K562 (cell line): Measurements from ENCODE around the gene ITPR1.

Experiments used
- CBX2 ChIP-seq: fragments of 200-600 bp; sonication (generic); IDR thresholded peaks from one replicate; pipeline ENCODE4 v1.6.1; 2012; ENCODE audit warnings: mild to moderate bottlenecking, low read length, inconsistent platforms; ENCODE audit not compliant: insufficient read depth, poor library complexity, severe bottlenecking
- DNMT1 ChIP-seq: fragments of 450-650 bp; IDR thresholded peaks from 2 replicates; pipeline ENCODE4 v1.6.1; 2016; ENCODE audit warnings: antibody characterized with exemption, mild to moderate bottlenecking
- HDAC2 ChIP-seq: fragments of 450-650 bp; IDR thresholded peaks from 2 replicates; pipeline ENCODE4 v1.6.1; 2016; ENCODE audit warnings: mild to moderate bottlenecking
- LARP7 ChIP-seq: fragments of 450-650 bp; IDR thresholded peaks from 2 replicates; pipeline ENCODE4 v1.6.1; 2016
- MXI1 ChIP-seq: IDR thresholded peaks from 2 replicates; pipeline ENCODE4 v1.6.1; 2011; ENCODE audit warnings: low read depth, mild to moderate bottlenecking, improper control_type of control experiment, low read length
- SNRNP70 ChIP-seq: fragments of 200-400 bp; formaldehyde crosslinking; optimal IDR thresholded peaks from 2 replicates; pipeline ENCODE3; 2017; ENCODE audit warnings: low read depth, low read length
- TAF1 ChIP-seq: IDR thresholded peaks from 2 replicates; pipeline ENCODE4 v1.6.1; 2011; ENCODE audit warnings: mild to moderate bottlenecking, low read length, moderate library complexity; ENCODE audit not compliant: insufficient read depth, control insufficient read depth, severe bottlenecking; ENCODE audit errors: extremely low read depth
- TF ChIP-seq, protein P1 (sequence below), 3 experiments: IDR thresholded peaks in 2 of 3; conservative IDR thresholded peaks in 1 of 3; 2 replicates each; pipeline ENCODE4 v1.5.1; 2011 to 2012; ENCODE audit warnings: low read length in 3 of 3, mild to moderate bottlenecking in 3 of 3, control low read depth in 2 of 3, improper control_type of control experiment in 1 of 3, inconsistent platforms in 1 of 3, low read depth in 1 of 3, mixed read lengths in 1 of 3, moderate library complexity in 1 of 3; ENCODE audit not compliant: insufficient read depth in 2 of 3

DNA sequence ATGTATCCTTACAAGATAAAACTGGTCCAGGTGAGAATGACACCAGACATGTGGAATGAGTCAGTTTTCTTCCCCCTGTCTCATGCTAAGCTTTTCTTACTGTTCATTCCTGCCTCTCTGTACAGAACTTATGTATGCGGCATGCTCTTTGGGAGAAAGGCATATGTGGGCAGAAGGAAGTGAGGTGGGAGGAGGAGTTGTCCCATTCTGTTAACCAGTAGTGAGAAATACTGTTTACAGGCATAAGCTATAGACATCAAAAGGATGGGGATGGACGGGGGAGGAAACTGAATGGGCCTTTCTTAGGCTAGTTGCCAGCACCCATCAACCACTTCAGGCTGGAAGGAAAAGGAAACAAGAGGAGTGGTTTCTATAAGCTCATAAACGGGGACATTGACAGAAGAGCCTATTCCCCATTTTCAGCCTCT lies 342.5 kb downstream of the ITPR1 start:
- no peak for TF ChIP-seq SNRNP70
- no peak for TF ChIP-seq MXI1
- TF ChIP-seq DNMT1 = no peak
- no peak for TF ChIP-seq TAF1
- TF ChIP-seq, protein P1, sequence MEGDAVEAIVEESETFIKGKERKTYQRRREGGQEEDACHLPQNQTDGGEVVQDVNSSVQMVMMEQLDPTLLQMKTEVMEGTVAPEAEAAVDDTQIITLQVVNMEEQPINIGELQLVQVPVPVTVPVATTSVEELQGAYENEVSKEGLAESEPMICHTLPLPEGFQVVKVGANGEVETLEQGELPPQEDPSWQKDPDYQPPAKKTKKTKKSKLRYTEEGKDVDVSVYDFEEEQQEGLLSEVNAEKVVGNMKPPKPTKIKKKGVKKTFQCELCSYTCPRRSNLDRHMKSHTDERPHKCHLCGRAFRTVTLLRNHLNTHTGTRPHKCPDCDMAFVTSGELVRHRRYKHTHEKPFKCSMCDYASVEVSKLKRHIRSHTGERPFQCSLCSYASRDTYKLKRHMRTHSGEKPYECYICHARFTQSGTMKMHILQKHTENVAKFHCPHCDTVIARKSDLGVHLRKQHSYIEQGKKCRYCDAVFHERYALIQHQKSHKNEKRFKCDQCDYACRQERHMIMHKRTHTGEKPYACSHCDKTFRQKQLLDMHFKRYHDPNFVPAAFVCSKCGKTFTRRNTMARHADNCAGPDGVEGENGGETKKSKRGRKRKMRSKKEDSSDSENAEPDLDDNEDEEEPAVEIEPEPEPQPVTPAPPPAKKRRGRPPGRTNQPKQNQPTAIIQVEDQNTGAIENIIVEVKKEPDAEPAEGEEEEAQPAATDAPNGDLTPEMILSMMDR (IDR thresholded peaks at IDR 0.05 in 2 of 3, conservative IDR thresholded peaks at IDR 0.05 in 1 of 3; ENCODE audit: insufficient read depth in 2 of 3, low read depth in 1 of 3, low read length in 3 of 3) = no peak
- no peak for TF ChIP-seq CBX2
- TF ChIP-seq HDAC2 = no peak
- TF ChIP-seq LARP7 = no peak
